HepG2 (cell line): ENCODE measurements around the gene TMEM121. TPM values are rescaled to one million over a fixed set of nuclear protein-coding genes. Genes with fewer than 3 reads are reported as not detected.

Experiments
- ARNTL ChIP-seq: sonication (generic); formaldehyde crosslinking; IDR thresholded peaks from 2 replicates; pipeline ENCODE4 v1.4.0; 2020; ENCODE audit warnings: mild to moderate bottlenecking, missing genetic modification reagents
- HNF4G ChIP-seq, 2 experiments: sonication (generic) in 1 of 2; formaldehyde crosslinking in 1 of 2; IDR thresholded peaks; 2 replicates each; pipeline versions ENCODE4 v1.4.0 to v1.6.1; 2011 to 2020; ENCODE audit warnings: borderline replicate concordance in 2 of 2, low read depth in 2 of 2, mild to moderate bottlenecking in 2 of 2, low read length in 1 of 2, missing genetic modification reagents in 1 of 2, moderate library complexity in 1 of 2
- MBNL3 ChIP-seq: fragments of 250-450 bp; sonication (Bioruptor Pico); conservative IDR thresholded peaks from 2 replicates; pipeline ENCODE4 v1.8.0; 2022; ENCODE audit warnings: mild to moderate bottlenecking, inconsistent platforms
- RNF2 ChIP-seq: fragments of 450-650 bp; conservative IDR thresholded peaks from 2 replicates; pipeline ENCODE4 v1.6.1; 2016; ENCODE audit warnings: low read depth
- SMAD3 ChIP-seq: sonication (generic); formaldehyde crosslinking; IDR thresholded peaks from 2 replicates; pipeline ENCODE4 v1.4.0; 2020; ENCODE audit warnings: missing genetic modification reagents
- ZNF205 ChIP-seq: IDR thresholded peaks from 2 replicates; pipeline ENCODE4 v1.6.1; 2018; ENCODE audit warnings: missing biosample characterization, missing genetic modification reagents
- ZNF460 ChIP-seq: sonication (generic); formaldehyde crosslinking; IDR thresholded peaks from 2 replicates; pipeline ENCODE4 v1.5.1; 2020; ENCODE audit warnings: missing genetic modification reagents, mild to moderate bottlenecking, borderline replicate concordance
- polyA plus RNA-seq, 8 experiments: library from polyadenylated mRNA; depleted of rRNA in 3 of 8; stranded (reverse) in 7 of 8; unstranded in 1 of 8; fragments of >200 nt; fragmentation: Illumina TruSeq in 4 of 8; extraction: Trizol in 4 of 8; gene quantifications; 2 replicates each; pipeline versions ENCODE4 v1.2.1 to v1.2.3, GENCODE V29; 2011 to 2016; ENCODE audit warnings: low read depth in 4 of 8, missing spikeins in 1 of 8, mixed read lengths in 1 of 8; ENCODE audit not compliant: insufficient read depth in 1 of 8
- total RNA-seq, 5 experiments: library from RNA; depleted of rRNA; stranded (reverse); fragments of >200 nt; fragmentation: Illumina TruSeq; extraction: Trizol; gene quantifications; 2 replicates each; pipeline ENCODE4 v1.2.3, GENCODE V29; 2016; ENCODE audit warnings: low read depth in 1 of 5
- TF ChIP-seq, protein P1 (sequence below): sonication (generic); formaldehyde crosslinking; IDR thresholded peaks from 2 replicates; pipeline ENCODE4 v1.8.0; 2022; ENCODE audit warnings: mild to moderate bottlenecking, missing genetic modification reagents, borderline replicate concordance
- TF ChIP-seq, protein P2 (sequence below): sonication (generic); formaldehyde crosslinking; IDR thresholded peaks from 2 replicates; pipeline ENCODE4 v1.5.1; 2020; ENCODE audit warnings: missing genetic modification reagents, mild to moderate bottlenecking, borderline replicate concordance
- TF ChIP-seq, protein P3 (sequence below): sonication (generic); IDR thresholded peaks from 2 replicates; pipeline ENCODE4 v1.6.1; 2016; ENCODE audit warnings: low read depth, borderline replicate concordance
- TF ChIP-seq, protein P4 (sequence below): IDR thresholded peaks from 2 replicates; pipeline ENCODE4 v1.4.0; 2020; ENCODE audit warnings: mild to moderate bottlenecking, missing genetic modification reagents
- TF ChIP-seq, protein P5 (sequence below): sonication (generic); formaldehyde crosslinking; IDR thresholded peaks from 2 replicates; pipeline ENCODE4 v1.4.0; 2020; ENCODE audit warnings: missing genetic modification reagents
- TF ChIP-seq, protein P6 (sequence below): sonication (generic); formaldehyde crosslinking; IDR thresholded peaks from 2 replicates; pipeline ENCODE4 v1.5.0; 2020; ENCODE audit warnings: mild to moderate bottlenecking, missing genetic modification reagents

Gene TMEM121
- total and polyA plus RNA-seq, 2 of the 13 experiments (the other 11 are each of a cell fraction or from before 2014, with no cell fraction given), result 6.6 to 19.0 TPM

DNA sequence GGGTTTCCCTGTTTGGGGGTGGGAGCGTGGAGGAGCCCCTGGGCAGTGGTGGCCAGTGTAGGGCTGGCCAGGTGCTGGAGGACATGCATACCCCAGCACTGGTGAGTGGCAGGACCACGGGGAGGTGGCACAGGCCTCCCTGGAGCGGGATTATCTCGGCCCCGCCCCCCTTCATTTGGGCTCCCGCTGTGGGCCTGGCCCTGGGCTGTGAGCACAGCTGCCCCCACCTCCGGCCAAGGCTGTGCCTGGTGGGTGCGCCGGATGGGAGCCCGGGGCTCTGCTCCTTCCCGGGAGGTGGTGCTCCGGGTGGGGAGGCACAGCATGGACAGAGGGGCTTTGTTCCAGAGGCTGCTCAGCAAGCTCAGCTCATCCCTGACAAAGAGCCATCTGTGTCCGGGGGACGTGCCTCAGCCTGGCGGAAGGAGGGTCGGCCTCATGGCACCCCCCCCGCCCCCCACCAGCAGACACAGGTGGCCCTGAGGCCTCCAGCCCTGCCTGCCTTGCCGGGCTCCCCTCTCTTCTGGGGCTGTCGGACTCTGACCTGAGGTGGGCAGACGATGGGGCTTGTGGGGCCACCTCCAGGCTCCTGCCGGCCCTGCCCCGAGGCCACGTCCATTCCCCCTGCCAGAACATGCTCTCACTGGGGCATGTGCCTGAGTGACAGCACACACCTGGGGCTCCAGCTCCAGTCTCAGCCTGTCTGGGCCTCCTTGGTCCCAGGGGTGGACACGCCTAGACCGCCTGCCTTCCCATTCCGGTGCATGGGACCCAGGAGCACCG lies 26.9 kb upstream of the TMEM121 start (continued):
- TF ChIP-seq, protein P1, sequence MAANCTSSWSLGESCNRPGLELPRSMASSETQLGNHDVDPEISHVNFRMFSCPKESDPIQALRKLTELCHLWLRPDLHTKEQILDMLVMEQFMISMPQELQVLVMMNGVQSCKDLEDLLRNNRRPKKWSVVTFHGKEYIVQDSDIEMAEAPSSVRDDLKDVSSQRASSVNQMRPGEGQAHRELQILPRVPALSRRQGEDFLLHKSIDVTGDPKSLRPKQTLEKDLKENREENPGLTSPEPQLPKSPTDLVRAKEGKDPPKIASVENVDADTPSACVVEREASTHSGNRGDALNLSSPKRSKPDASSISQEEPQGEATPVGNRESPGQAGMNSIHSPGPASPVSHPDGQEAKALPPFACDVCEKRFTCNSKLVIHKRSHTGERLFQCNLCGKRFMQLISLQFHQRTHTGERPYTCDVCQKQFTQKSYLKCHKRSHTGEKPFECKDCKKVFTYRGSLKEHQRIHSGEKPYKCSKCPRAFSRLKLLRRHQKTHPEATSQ (CRISPR knock-in tag), result no peak
- peak; percentile 88 for TF ChIP-seq HNF4G (IDR thresholded peaks at IDR 0.05; ENCODE audit: borderline replicate concordance, low read depth, low read length)
- TF ChIP-seq HNF4G (CRISPR knock-in tag; IDR thresholded peaks at IDR 0.05; ENCODE audit: borderline replicate concordance, low read depth), result peak; percentile 90; the same call in 1 of the 2 replicates
- TF ChIP-seq SMAD3 (CRISPR knock-in tag), result 0 out of 2 replicates have a peak, but pooled peaks have one; percentile 21
- TF ChIP-seq, protein P2, sequence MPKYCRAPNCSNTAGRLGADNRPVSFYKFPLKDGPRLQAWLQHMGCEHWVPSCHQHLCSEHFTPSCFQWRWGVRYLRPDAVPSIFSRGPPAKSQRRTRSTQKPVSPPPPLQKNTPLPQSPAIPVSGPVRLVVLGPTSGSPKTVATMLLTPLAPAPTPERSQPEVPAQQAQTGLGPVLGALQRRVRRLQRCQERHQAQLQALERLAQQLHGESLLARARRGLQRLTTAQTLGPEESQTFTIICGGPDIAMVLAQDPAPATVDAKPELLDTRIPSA (CRISPR knock-in tag), result no peak
- TF ChIP-seq, protein P3, sequence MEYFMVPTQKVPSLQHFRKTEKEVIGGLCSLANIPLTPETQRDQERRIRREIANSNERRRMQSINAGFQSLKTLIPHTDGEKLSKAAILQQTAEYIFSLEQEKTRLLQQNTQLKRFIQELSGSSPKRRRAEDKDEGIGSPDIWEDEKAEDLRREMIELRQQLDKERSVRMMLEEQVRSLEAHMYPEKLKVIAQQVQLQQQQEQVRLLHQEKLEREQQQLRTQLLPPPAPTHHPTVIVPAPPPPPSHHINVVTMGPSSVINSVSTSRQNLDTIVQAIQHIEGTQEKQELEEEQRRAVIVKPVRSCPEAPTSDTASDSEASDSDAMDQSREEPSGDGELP, result peak; percentile 89; the same call in 1 of the 2 replicates
- TF ChIP-seq, protein P4, sequence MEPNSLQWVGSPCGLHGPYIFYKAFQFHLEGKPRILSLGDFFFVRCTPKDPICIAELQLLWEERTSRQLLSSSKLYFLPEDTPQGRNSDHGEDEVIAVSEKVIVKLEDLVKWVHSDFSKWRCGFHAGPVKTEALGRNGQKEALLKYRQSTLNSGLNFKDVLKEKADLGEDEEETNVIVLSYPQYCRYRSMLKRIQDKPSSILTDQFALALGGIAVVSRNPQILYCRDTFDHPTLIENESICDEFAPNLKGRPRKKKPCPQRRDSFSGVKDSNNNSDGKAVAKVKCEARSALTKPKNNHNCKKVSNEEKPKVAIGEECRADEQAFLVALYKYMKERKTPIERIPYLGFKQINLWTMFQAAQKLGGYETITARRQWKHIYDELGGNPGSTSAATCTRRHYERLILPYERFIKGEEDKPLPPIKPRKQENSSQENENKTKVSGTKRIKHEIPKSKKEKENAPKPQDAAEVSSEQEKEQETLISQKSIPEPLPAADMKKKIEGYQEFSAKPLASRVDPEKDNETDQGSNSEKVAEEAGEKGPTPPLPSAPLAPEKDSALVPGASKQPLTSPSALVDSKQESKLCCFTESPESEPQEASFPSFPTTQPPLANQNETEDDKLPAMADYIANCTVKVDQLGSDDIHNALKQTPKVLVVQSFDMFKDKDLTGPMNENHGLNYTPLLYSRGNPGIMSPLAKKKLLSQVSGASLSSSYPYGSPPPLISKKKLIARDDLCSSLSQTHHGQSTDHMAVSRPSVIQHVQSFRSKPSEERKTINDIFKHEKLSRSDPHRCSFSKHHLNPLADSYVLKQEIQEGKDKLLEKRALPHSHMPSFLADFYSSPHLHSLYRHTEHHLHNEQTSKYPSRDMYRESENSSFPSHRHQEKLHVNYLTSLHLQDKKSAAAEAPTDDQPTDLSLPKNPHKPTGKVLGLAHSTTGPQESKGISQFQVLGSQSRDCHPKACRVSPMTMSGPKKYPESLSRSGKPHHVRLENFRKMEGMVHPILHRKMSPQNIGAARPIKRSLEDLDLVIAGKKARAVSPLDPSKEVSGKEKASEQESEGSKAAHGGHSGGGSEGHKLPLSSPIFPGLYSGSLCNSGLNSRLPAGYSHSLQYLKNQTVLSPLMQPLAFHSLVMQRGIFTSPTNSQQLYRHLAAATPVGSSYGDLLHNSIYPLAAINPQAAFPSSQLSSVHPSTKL, result peak; percentile 50; the same call in 1 of the 2 replicates
- TF ChIP-seq RNF2, result 0 out of 2 replicates have a peak, but pooled peaks have one; percentile 22
- peak; percentile 87 for TF ChIP-seq ARNTL (CRISPR knock-in tag)
- TF ChIP-seq, protein P5, sequence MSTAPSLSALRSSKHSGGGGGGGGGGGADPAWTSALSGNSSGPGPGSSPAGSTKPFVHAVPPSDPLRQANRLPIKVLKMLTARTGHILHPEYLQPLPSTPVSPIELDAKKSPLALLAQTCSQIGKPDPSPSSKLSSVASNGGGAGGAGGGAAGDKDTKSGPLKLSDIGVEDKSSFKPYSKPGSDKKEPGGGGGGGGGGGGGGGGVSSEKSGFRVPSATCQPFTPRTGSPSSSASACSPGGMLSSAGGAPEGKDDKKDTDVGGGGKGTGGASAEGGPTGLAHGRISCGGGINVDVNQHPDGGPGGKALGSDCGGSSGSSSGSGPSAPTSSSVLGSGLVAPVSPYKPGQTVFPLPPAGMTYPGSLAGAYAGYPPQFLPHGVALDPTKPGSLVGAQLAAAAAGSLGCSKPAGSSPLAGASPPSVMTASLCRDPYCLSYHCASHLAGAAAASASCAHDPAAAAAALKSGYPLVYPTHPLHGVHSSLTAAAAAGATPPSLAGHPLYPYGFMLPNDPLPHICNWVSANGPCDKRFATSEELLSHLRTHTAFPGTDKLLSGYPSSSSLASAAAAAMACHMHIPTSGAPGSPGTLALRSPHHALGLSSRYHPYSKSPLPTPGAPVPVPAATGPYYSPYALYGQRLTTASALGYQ (CRISPR knock-in tag), result peak; percentile 82; the same call in 1 of the 2 replicates
- peak; percentile 75; the same call in 1 of the 2 replicates for TF ChIP-seq ZNF205 (CRISPR knock-in tag)
- TF ChIP-seq, protein P6, sequence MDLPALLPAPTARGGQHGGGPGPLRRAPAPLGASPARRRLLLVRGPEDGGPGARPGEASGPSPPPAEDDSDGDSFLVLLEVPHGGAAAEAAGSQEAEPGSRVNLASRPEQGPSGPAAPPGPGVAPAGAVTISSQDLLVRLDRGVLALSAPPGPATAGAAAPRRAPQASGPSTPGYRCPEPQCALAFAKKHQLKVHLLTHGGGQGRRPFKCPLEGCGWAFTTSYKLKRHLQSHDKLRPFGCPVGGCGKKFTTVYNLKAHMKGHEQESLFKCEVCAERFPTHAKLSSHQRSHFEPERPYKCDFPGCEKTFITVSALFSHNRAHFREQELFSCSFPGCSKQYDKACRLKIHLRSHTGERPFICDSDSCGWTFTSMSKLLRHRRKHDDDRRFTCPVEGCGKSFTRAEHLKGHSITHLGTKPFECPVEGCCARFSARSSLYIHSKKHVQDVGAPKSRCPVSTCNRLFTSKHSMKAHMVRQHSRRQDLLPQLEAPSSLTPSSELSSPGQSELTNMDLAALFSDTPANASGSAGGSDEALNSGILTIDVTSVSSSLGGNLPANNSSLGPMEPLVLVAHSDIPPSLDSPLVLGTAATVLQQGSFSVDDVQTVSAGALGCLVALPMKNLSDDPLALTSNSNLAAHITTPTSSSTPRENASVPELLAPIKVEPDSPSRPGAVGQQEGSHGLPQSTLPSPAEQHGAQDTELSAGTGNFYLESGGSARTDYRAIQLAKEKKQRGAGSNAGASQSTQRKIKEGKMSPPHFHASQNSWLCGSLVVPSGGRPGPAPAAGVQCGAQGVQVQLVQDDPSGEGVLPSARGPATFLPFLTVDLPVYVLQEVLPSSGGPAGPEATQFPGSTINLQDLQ (CRISPR knock-in tag), result no peak
- peak; percentile 9; the same call in 1 of the 2 replicates for TF ChIP-seq ZNF460 (CRISPR knock-in tag)
- TF ChIP-seq MBNL3 (CRISPR knock-in tag), result no peak
